ENCODE results near the gene ANKMY1. TPM values are rescaled to one million over a fixed set of nuclear protein-coding genes. Genes with fewer than 3 reads are reported as not detected.
A peak's percentile ranks its signal among the peaks of the same experiment; 100 is the strongest.

The ANKMY1 gene
- total RNA-seq, 1 donor = 5.2 TPM

GRCh38 chr2:240559286-240559685 lies 1.5 kb upstream of the ANKMY1 start:
- no peak overlapping the region for H3K4me3 ChIP-seq (ENCODE audit: low read depth, low read length)
- no peak for TF ChIP-seq CTCF (IDR thresholded peaks at IDR 0.05; ENCODE audit: insufficient read depth, low read depth, low read length)

GRCh38 chr2:240558236-240558761 lies 511 bp upstream of the ANKMY1 start:
- peak overlapping the region; percentile 57 for H3K4me3 ChIP-seq (ENCODE audit: low read depth, low read length)
- no peak for TF ChIP-seq CTCF (IDR thresholded peaks at IDR 0.05; ENCODE audit: insufficient read depth, low read depth, low read length)
- DNase-seq (ENCODE audit: low read depth) = no peak

More at GRCh38 chr2:240559286-240559685, 1.5 kb upstream of the ANKMY1 start:
- DNase-seq (ENCODE audit: low read depth) = no peak

- no peak for TF ChIP-seq CTCF (IDR thresholded peaks at IDR 0.05; ENCODE audit: insufficient read depth, low read depth, low read length)
- peak overlapping the region; percentile 57 for H3K4me3 ChIP-seq (ENCODE audit: low read depth, low read length)
- DNase-seq (ENCODE audit: low read depth) = no peak
Measured at GRCh38 chr2:240557101-240557751, 562 bp downstream of the ANKMY1 start.

- peak; percentile 54 for TF ChIP-seq CTCF (IDR thresholded peaks at IDR 0.05; ENCODE audit: insufficient read depth, low read depth, low read length)
- peak; percentile 39 for DNase-seq (ENCODE audit: low read depth)
- no peak overlapping the region for H3K4me3 ChIP-seq (ENCODE audit: low read depth, low read length)
Measured at GRCh38 chr2:240556553-240557100, 1.2 kb downstream of the ANKMY1 start.

GRCh38 chr2:240555541-240556250 lies 2.1 kb downstream of the ANKMY1 start:
- no peak for DNase-seq (ENCODE audit: low read depth)
- TF ChIP-seq CTCF (IDR thresholded peaks at IDR 0.05; ENCODE audit: insufficient read depth, low read depth, low read length) = no peak
- H3K4me3 ChIP-seq (ENCODE audit: low read depth, low read length) = no peak overlapping the region

GRCh38 chr2:240554767-240555493 lies 2.9 kb downstream of the ANKMY1 start:
- DNase-seq (ENCODE audit: low read depth) = no peak

More at GRCh38 chr2:240554767-240555493, 2.9 kb downstream of the ANKMY1 start:
- TF ChIP-seq CTCF (IDR thresholded peaks at IDR 0.05; ENCODE audit: insufficient read depth, low read depth, low read length) = no peak
- no peak overlapping the region for H3K4me3 ChIP-seq (ENCODE audit: low read depth, low read length)
